ENCODE results near the gene RNASEH2A.

DNA sequence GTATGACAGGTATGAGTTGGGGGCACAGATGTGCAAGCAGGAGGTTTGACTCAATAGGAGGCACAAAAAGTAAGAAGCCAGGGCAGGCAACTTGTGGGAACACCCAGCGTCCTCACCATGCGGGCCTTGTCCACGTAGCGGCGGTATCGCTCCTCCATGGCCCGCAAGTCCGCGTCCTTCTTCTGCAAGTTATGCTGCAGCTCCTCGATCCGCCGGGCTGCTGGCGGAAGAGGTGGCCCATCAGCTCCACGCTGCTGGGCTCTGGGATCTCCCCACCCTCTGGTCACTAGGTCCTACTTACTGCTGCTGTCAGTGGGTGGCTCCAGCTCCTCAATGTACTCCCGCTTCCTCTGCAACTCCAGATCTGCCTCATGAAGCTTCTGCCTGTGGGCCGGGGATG, 41.7 kb upstream of the RNASEH2A start:
- TF ChIP-seq, protein P1, sequence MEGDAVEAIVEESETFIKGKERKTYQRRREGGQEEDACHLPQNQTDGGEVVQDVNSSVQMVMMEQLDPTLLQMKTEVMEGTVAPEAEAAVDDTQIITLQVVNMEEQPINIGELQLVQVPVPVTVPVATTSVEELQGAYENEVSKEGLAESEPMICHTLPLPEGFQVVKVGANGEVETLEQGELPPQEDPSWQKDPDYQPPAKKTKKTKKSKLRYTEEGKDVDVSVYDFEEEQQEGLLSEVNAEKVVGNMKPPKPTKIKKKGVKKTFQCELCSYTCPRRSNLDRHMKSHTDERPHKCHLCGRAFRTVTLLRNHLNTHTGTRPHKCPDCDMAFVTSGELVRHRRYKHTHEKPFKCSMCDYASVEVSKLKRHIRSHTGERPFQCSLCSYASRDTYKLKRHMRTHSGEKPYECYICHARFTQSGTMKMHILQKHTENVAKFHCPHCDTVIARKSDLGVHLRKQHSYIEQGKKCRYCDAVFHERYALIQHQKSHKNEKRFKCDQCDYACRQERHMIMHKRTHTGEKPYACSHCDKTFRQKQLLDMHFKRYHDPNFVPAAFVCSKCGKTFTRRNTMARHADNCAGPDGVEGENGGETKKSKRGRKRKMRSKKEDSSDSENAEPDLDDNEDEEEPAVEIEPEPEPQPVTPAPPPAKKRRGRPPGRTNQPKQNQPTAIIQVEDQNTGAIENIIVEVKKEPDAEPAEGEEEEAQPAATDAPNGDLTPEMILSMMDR (IDR thresholded peaks at IDR 0.05; ENCODE audit: low read length) = no peak
- TF ChIP-seq EZH2 (IDR thresholded peaks at IDR 0.05; ENCODE audit: borderline replicate concordance, low read length) = no peak

Data from OCI-LY1 (cell line).